Tibial artery (tissue), 4 donors: ENCODE results near the gene OGFOD2.

ENCODE experiments used
- DNase-seq, 2 donors: peaks; one replicate each; pipeline ENCODE4 v3.0.0-alpha.2; 2019
- H3K27ac ChIP-seq, 2 donors: fragments of 200-600 bp; sonication (generic) in 1 of 2; 1 replicate in 1 of 2; 2 replicates in 1 of 2; pipeline ENCODE4 v1.5.1; 2018 to 2019; ENCODE audit warnings: mild to moderate bottlenecking in 1 of 2
- H3K27me3 ChIP-seq, 2 donors: fragments of 200-600 bp; sonication (generic) in 1 of 2; one replicate each; pipeline versions ENCODE4 v1.5.1 to v1.6.0; 2016 to 2019
- H3K36me3 ChIP-seq, 3 donors: fragments of 200-600 bp; sonication (generic) in 2 of 3; one replicate each; pipeline ENCODE4 v1.5.1; 2016 to 2019; ENCODE audit warnings: mild to moderate bottlenecking in 2 of 3
- H3K4me1 ChIP-seq, 4 donors: fragments of 200-600 bp; sonication (generic) in 2 of 4; 1 replicate in 3 of 4; 2 replicates in 1 of 4; pipeline ENCODE4 v1.5.1; 2016 to 2019
- H3K4me3 ChIP-seq, 2 donors: fragments of 200-600 bp; sonication (generic) in 1 of 2; 1 replicate in 1 of 2; 2 replicates in 1 of 2; pipeline ENCODE4 v1.5.1; 2018 to 2019; ENCODE audit warnings: mild to moderate bottlenecking in 2 of 2
- H3K9me3 ChIP-seq, 3 donors: fragments of 200-600 bp; sonication (generic) in 1 of 3; one replicate each; pipeline ENCODE4 v1.5.1; 2016 to 2019
- CTCF ChIP-seq, 2 experiments: fragments of 200-600 bp in 1 of 2; fragments of 450-650 bp in 1 of 2; IDR thresholded peaks; one replicate each; pipeline ENCODE4 v1.5.1; 2017 to 2019; ENCODE audit warnings: antibody characterized with exemption in 2 of 2, mild to moderate bottlenecking in 1 of 2, moderate library complexity in 1 of 2
- intact Hi-C: fragments of 100-400 bp; cut with DNase I; formaldehyde crosslinking; loops from one replicate; pipeline ENCODE4 v1.15.0; 2023; ENCODE audit warnings: low total_unique reads

Gene OGFOD2

GRCh38 chr12:122961531-122962329 lies 13.3 kb upstream of the OGFOD2 start:
- no peak for DNase-seq
- Histone ChIP-seq H3K27me3 (no peaks in the 10 kb centered on the region), H3K9me3 (no peaks in the 10 kb centered on the region), H3K27ac (no peak overlapping the region), H3K4me1 (peaks cover 9 to 44% (median 27%) of the 10 kb centered on the region in 4 donors), H3K36me3 (peaks cover 4 to 30% (median 12%) of the 10 kb centered on the region in 3 donors), H3K4me3 (no peak overlapping the region)
- TF ChIP-seq CTCF (IDR thresholded peaks at IDR 0.05): no peak
- intact Hi-C loops: no loop called here

- peaks cover 4 to 14% (median 12%) of the 10 kb centered on the region in 3 donors for H3K36me3 ChIP-seq
- intact Hi-C loops: no loop called here
- H3K4me1 ChIP-seq: peaks cover 9 to 41% (median 27%) of the 10 kb centered on the region in 4 donors
- no peak overlapping the region for H3K4me3 ChIP-seq
- H3K9me3 ChIP-seq: no peaks in the 10 kb centered on the region
- H3K27me3 ChIP-seq: no peaks in the 10 kb centered on the region
- H3K27ac ChIP-seq: no peak overlapping the region
- TF ChIP-seq CTCF (IDR thresholded peaks at IDR 0.05): no peak
- DNase-seq: peak in 1 of 2 donors; percentile 67
Measured at GRCh38 chr12:122963941-122964265, 11.1 kb upstream of the OGFOD2 start.

GRCh38 chr12:122964439-122965257 lies 10.4 kb upstream of the OGFOD2 start:
- Histone ChIP-seq H3K27me3 (no peaks in the 10 kb centered on the region), H3K4me1 (peaks cover 9 to 41% (median 27%) of the 10 kb centered on the region in 4 donors), H3K27ac (no peak overlapping the region), H3K9me3 (no peaks in the 10 kb centered on the region), H3K36me3 (peaks cover 2 to 7% (median 5%) of the 10 kb centered on the region in 3 donors), H3K4me3 (no peak overlapping the region)
- TF ChIP-seq CTCF (IDR thresholded peaks at IDR 0.05): no peak
- DNase-seq: no peak
- intact Hi-C loops: no loop called here

DNA sequence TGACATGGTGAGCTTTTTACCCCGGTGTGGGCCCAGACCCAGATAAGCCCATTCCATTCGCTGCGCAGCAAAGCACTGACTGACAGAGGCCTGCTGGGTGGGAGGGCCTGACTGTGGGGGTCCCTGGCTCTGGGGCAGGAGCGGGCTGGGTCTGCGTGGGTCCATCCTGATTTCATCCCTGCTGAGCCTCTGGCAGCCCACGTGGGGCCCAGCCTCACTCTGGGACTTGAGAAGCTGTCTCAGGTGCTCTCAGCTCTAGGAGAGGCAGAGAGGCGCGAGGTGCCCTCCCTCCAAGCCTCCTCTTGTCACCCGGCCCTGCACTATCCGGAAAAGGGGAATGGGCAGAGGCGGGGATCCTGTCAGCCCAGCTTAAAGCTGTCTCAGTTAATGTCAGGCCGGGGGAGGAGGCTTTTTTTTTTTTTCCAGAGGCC lies 9.7 kb upstream of the OGFOD2 start:
- Histone ChIP-seq H3K4me3 (peak overlapping the region; percentile 54 to 58), H3K27ac (peak overlapping the region in 1 of 2 donors; percentile 42), H3K27me3 (no peaks in the 10 kb centered on the region), H3K36me3 (peaks cover 0 to under 1% (median 0%) of the 10 kb centered on the region in 3 donors), H3K4me1 (peaks cover 9 to 41% (median 27%) of the 10 kb centered on the region in 4 donors), H3K9me3 (no peaks in the 10 kb centered on the region)
- intact Hi-C loops: no loop called here
- DNase-seq: peak in 1 of 2 donors; percentile 65
- TF ChIP-seq CTCF (IDR thresholded peaks at IDR 0.05): no peak

GRCh38 chr12:122965851-122966742 lies 8.9 kb upstream of the OGFOD2 start, which contains the start of gene ABCB9:
ABCB9 (minus strand) TSS chr12:122966463; CDS start chr12:122960235, 6,228 bp downstream.
- peak within 1 kb of the TSS; percentile 24 to 42 for H3K27ac ChIP-seq
- intact Hi-C loops: loop anchor here (2.0 kb wide), 1 partner anchor 267 kb away; the partner anchor contains the start of genes MPHOSPH9 and MTRFR
- no peak for TF ChIP-seq CTCF (IDR thresholded peaks at IDR 0.05)

More at GRCh38 chr12:122965851-122966742, 8.9 kb upstream of the OGFOD2 start, which contains the start of gene ABCB9:
- Histone ChIP-seq H3K4me3 (peak within 1 kb of the TSS; percentile 54 to 58), H3K4me1 (peaks cover 9 to 41% (median 27%) of the 10 kb centered on the region in 4 donors), H3K27me3 (no peaks in the 10 kb centered on the region), H3K9me3 (no peaks in the 10 kb centered on the region), H3K36me3 (no peaks in the 10 kb centered on the region)
- peak; percentile 88 to 95 for DNase-seq
